MM.1S (cell line): ENCODE data around the gene CHST11.

Experiments
- DNase-seq: peaks from one replicate; pipeline ENCODE4 v3.0.0-alpha.2; 2015
- H2AFZ ChIP-seq: fragments of 300-600 bp; sonication (generic); 2 replicates; pipeline ENCODE4 v1.6.0; 2016; ENCODE audit warnings: antibody characterized with exemption, low read length
- H3F3A ChIP-seq: fragments of 300-600 bp; sonication (generic); 2 replicates; pipeline ENCODE4 v1.6.1; 2016; ENCODE audit warnings: mild to moderate bottlenecking, antibody characterized with exemption, low read length, moderate library complexity, mixed read lengths; ENCODE audit not compliant: insufficient read depth
- H3K27ac ChIP-seq: fragments of 300-600 bp; sonication (generic); 2 replicates; pipeline ENCODE4 v1.5.1; 2016; ENCODE audit warnings: mild to moderate bottlenecking, low read length
- H3K27me3 ChIP-seq: fragments of 300-600 bp; sonication (generic); replicated peaks from 2 replicates; pipeline ENCODE4 v1.6.0; 2016; ENCODE audit warnings: low read length; ENCODE audit not compliant: insufficient read depth
- H3K36me3 ChIP-seq: fragments of 300-600 bp; sonication (generic); replicated peaks from 2 replicates; pipeline ENCODE4 v1.6.1; 2016; ENCODE audit warnings: mild to moderate bottlenecking, low read length, mixed read lengths; ENCODE audit not compliant: insufficient read depth
- H3K4me1 ChIP-seq: fragments of 300-600 bp; sonication (generic); 2 replicates; pipeline ENCODE4 v1.6.1; 2016; ENCODE audit warnings: low read length, mixed read lengths
- H3K4me2 ChIP-seq: fragments of 300-600 bp; sonication (generic); 2 replicates; pipeline ENCODE4 v1.6.0; 2016; ENCODE audit warnings: low read depth, low read length
- H3K4me3 ChIP-seq: fragments of 300-600 bp; sonication (generic); 2 replicates; pipeline ENCODE4 v1.5.1; 2016; ENCODE audit warnings: low read length, mixed read lengths
- H3K79me2 ChIP-seq: fragments of 300-600 bp; sonication (generic); 2 replicates; pipeline ENCODE4 v1.6.1; 2016; ENCODE audit warnings: mixed run types, low read length, mixed read lengths
- H3K9ac ChIP-seq: fragments of 300-600 bp; sonication (generic); 2 replicates; pipeline ENCODE4 v1.6.1; 2016; ENCODE audit warnings: low read length, mixed read lengths
- H3K9me2 ChIP-seq: fragments of 300-600 bp; sonication (generic); replicated peaks from 2 replicates; pipeline ENCODE4 v1.6.1; 2016; ENCODE audit warnings: mild to moderate bottlenecking, low read length, mixed read lengths; ENCODE audit not compliant: insufficient read depth
- H3K9me3 ChIP-seq: fragments of 300-600 bp; sonication (generic); replicated peaks from 2 replicates; pipeline ENCODE4 v1.6.1; 2016; ENCODE audit warnings: mild to moderate bottlenecking, low read length, mixed read lengths; ENCODE audit not compliant: insufficient read depth
- H4K20me1 ChIP-seq: fragments of 300-600 bp; sonication (generic); 2 replicates; pipeline ENCODE4 v1.6.1; 2016; ENCODE audit warnings: mild to moderate bottlenecking, low read length, moderate library complexity, mixed read lengths; ENCODE audit not compliant: insufficient read depth
- CTCF ChIP-seq: fragments of 300-600 bp; sonication (generic); IDR thresholded peaks from 2 replicates; pipeline ENCODE4 v1.5.1; 2016; ENCODE audit warnings: antibody characterized with exemption, low read length, mixed read lengths
- EZH2 ChIP-seq: fragments of 300-600 bp; sonication (generic); optimal IDR thresholded peaks from 2 replicates; pipeline ENCODE3; 2017; ENCODE audit warnings: low read depth, mild to moderate bottlenecking, antibody characterized with exemption, low read length, mixed read lengths
- EZH2phosphoT487 ChIP-seq: fragments of 300-600 bp; sonication (generic); IDR thresholded peaks from 2 replicates; pipeline ENCODE4 v1.6.1; 2018; ENCODE audit warnings: antibody characterized with exemption, low read length

Gene CHST11

DNA sequence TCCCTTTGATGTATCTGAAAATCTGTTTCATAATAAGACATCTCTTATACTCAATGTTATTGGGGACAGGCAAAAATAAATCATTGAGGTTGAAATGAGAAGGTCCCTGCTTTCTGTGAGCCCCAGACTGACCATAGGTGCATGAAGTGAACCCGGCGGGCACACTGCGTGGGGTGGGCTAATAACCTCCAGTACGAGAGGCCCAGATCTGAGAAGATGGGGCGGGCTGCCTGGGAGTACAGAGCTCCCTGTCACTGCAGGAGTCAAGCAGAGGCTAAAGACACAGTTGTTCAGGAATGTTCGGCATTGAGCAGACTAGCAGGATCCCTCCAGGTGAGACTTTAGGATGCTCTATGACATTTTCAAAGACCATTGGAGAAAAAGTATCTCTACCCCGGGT is 244.6 kb downstream of the CHST11 start:
- H3K36me3 ChIP-seq: no peaks in the 10 kb centered on the region
- no peaks in the 10 kb centered on the region for H3K4me1 ChIP-seq
- no peaks in the 10 kb centered on the region for H4K20me1 ChIP-seq
- H2AFZ ChIP-seq: no peak overlapping the region
- H3K27me3 ChIP-seq: no peaks in the 10 kb centered on the region
- no peak overlapping the region for H3K27ac ChIP-seq
- H3K9ac ChIP-seq: no peak overlapping the region
- H3K4me2 ChIP-seq: no peak overlapping the region
- H3F3A ChIP-seq: no peaks in the 10 kb centered on the region
- no peaks in the 10 kb centered on the region for H3K9me3 ChIP-seq
- H3K4me3 ChIP-seq: no peak overlapping the region
- no peaks in the 10 kb centered on the region for H3K9me2 ChIP-seq
- no peak for DNase-seq
- no peak for TF ChIP-seq CTCF
- no peak for TF ChIP-seq EZH2
- no peak for TF ChIP-seq EZH2phosphoT487
- H3K79me2 ChIP-seq: no peaks in the 10 kb centered on the region

GRCh38 chr12:104701756-104702155 is 245.0 kb downstream of the CHST11 start:
- H4K20me1 ChIP-seq: no peaks in the 10 kb centered on the region
- TF ChIP-seq EZH2phosphoT487: no peak
- TF ChIP-seq EZH2: no peak
- no peak for TF ChIP-seq CTCF

GRCh38 chr12:104702565-104703139 is 245.9 kb downstream of the CHST11 start:
- no peaks in the 10 kb centered on the region for H3K27me3 ChIP-seq
- H4K20me1 ChIP-seq: no peaks in the 10 kb centered on the region
- no peak overlapping the region for H2AFZ ChIP-seq
- H3F3A ChIP-seq: no peaks in the 10 kb centered on the region
- H3K4me2 ChIP-seq: no peak overlapping the region
- no peak overlapping the region for H3K9ac ChIP-seq
- no peak overlapping the region for H3K27ac ChIP-seq
- no peaks in the 10 kb centered on the region for H3K9me2 ChIP-seq
- TF ChIP-seq CTCF (no peak), EZH2phosphoT487 (no peak), EZH2 (no peak)
- no peaks in the 10 kb centered on the region for H3K9me3 ChIP-seq
- H3K4me1 ChIP-seq: no peaks in the 10 kb centered on the region
- no peaks in the 10 kb centered on the region for H3K36me3 ChIP-seq
- no peak for DNase-seq
- no peaks in the 10 kb centered on the region for H3K79me2 ChIP-seq
- no peak overlapping the region for H3K4me3 ChIP-seq

More at GRCh38 chr12:104701756-104702155, 245.0 kb downstream of the CHST11 start:
- Histone ChIP-seq H3F3A (no peaks in the 10 kb centered on the region), H3K4me3 (no peak overlapping the region), H3K9ac (no peak overlapping the region), H3K9me3 (no peaks in the 10 kb centered on the region), H3K4me1 (no peaks in the 10 kb centered on the region), H3K27me3 (no peaks in the 10 kb centered on the region), H3K36me3 (no peaks in the 10 kb centered on the region), H3K79me2 (no peaks in the 10 kb centered on the region), H3K27ac (no peak overlapping the region), H2AFZ (no peak overlapping the region), H3K9me2 (no peaks in the 10 kb centered on the region), H3K4me2 (no peak overlapping the region)
- no peak for DNase-seq
